GM12878 (cell line): ENCODE results near the gene TMEM163. TPM values are rescaled to one million over a fixed set of nuclear protein-coding genes. Genes with fewer than 3 reads are reported as not detected.
A peak's percentile ranks its signal among the peaks of the same experiment; 100 is the strongest.
"Not testable (repeated sequence)": the region's sequence is repeated elsewhere in the genome, so short reads cannot be mapped to it uniquely, and the experiment has no call there.

Source experiments
- ATAC-seq: fragments of 200-7000 bp; cut with Tn5 transposase; 3 replicates; pipeline ENCODE4 v1.9.1; 2020; ENCODE audit warnings: mild to moderate bottlenecking, moderate library complexity
- BruUV-seq: library from RNA; stranded (reverse); fragments of 400-500 nt; replicated peaks from 2 replicates; lab custom pipeline; 2021; lab: Mats Ljungman, UMichigan
- CTCF ChIA-PET: fragments of 300-600 bp; sonication (Branson Sonifier 250); formaldehyde crosslinking; extraction: SDS; loops from one replicate; lab custom pipeline; 2021; ENCODE audit warnings: inconsistent platforms; lab: Yijun Ruan, JAX
- POLR2A ChIA-PET: fragments of 350-600 bp; formaldehyde crosslinking; extraction: SDS; loops from one replicate; lab custom pipeline; 2021; ENCODE audit warnings: inconsistent platforms; lab: Charles Lee
- RAD21 ChIA-PET: fragments of 300-600 bp; sonication (Branson Sonifier 250); formaldehyde crosslinking; loops from one replicate; lab custom pipeline; 2023; ENCODE audit warnings: antibody characterized with exemption; ENCODE audit not compliant: unreplicated experiment; lab: Charles Lee
- SMC1A ChIA-PET: fragments of 300-600 bp; sonication (Branson Sonifier 250); formaldehyde crosslinking; loops from one replicate; lab custom pipeline; 2023; ENCODE audit not compliant: unreplicated experiment, uncharacterized antibody; lab: Charles Lee
- DNase-seq: peaks from one replicate; pipeline ENCODE4 v3.0.0-alpha.2; 2011; ENCODE audit warnings: low read depth, low spot score
- FAIRE-seq: peaks from 3 replicates; lab custom pipeline; 2011; peaks lifted over from hg19 to GRCh38; lab: Jason Lieb, UNC
- H2AFZ ChIP-seq: 2 replicates; pipeline ENCODE4 v1.6.0; 2011; ENCODE audit warnings: low read depth, low read length, control low read depth; ENCODE audit not compliant: control insufficient read depth
- H3K27ac ChIP-seq: 2 replicates; pipeline ENCODE4 v1.5.1; 2011; ENCODE audit warnings: control low read depth; ENCODE audit not compliant: control insufficient read depth, insufficient read depth
- H3K27me3 ChIP-seq, 2 experiments: replicated peaks in 1 of 2; 2 replicates each; pipeline versions ENCODE4 v1.6.0 to v1.6.1; 2011; ENCODE audit warnings: low read length in 1 of 2; ENCODE audit not compliant: control insufficient read depth in 2 of 2, insufficient read depth in 2 of 2
- H3K36me3 ChIP-seq, 2 experiments: 2 replicates each; pipeline ENCODE4 v1.5.1; 2011; ENCODE audit warnings: low read length in 1 of 2; ENCODE audit not compliant: control insufficient read depth in 2 of 2, insufficient read depth in 2 of 2
- H3K4me1 ChIP-seq: 2 replicates; pipeline ENCODE4 v1.6.1; 2011; ENCODE audit warnings: mild to moderate bottlenecking, low read length, moderate library complexity, mixed read lengths; ENCODE audit not compliant: control insufficient read depth, insufficient read depth
- H3K4me2 ChIP-seq: 2 replicates; pipeline ENCODE4 v1.6.0; 2011; ENCODE audit warnings: control low read depth; ENCODE audit not compliant: control insufficient read depth, insufficient read depth
- H3K4me3 ChIP-seq: fragments of 200-600 bp; sonication (generic); 2 replicates; pipeline ENCODE4 v1.5.1; 2016
- H3K79me2 ChIP-seq: 2 replicates; pipeline ENCODE4 v1.6.0; 2011; ENCODE audit warnings: low read length; ENCODE audit not compliant: control insufficient read depth, insufficient read depth
- H3K9ac ChIP-seq: 2 replicates; pipeline ENCODE4 v1.8.0; 2011; ENCODE audit warnings: low read length, control low read depth, mixed read lengths; ENCODE audit not compliant: control insufficient read depth, insufficient read depth
- H3K9me3 ChIP-seq: replicated peaks from 3 replicates; pipeline ENCODE4 v1.5.1; 2011; ENCODE audit warnings: mild to moderate bottlenecking, low read length; ENCODE audit not compliant: control insufficient read depth, insufficient read depth
- H4K20me1 ChIP-seq: 2 replicates; pipeline ENCODE4 v1.6.0; 2011; ENCODE audit not compliant: control insufficient read depth, insufficient read depth
- CTCF ChIP-seq, 3 experiments: IDR thresholded peaks in 2 of 3; conservative IDR thresholded peaks in 1 of 3; 2 replicates each; pipeline ENCODE4 v1.5.1; 2011; ENCODE audit warnings: low read depth in 3 of 3, low read length in 3 of 3, mild to moderate bottlenecking in 3 of 3, control low read depth in 2 of 3, moderate library complexity in 2 of 3, inconsistent platforms in 1 of 3, mixed read lengths in 1 of 3; ENCODE audit not compliant: control insufficient read depth in 2 of 3, insufficient read depth in 1 of 3; ENCODE audit errors: extremely low read depth in 1 of 3
- FOXM1 ChIP-seq: IDR thresholded peaks from 2 replicates; pipeline ENCODE4 v1.6.1; 2012; ENCODE audit warnings: low read depth, mild to moderate bottlenecking, inconsistent platforms, low read length, moderate library complexity
- IRF3 ChIP-seq: fragments of 450-650 bp; IDR thresholded peaks from 2 replicates; pipeline ENCODE4 v1.6.1; 2014; ENCODE audit warnings: mild to moderate bottlenecking
- LARP7 ChIP-seq: fragments of 450-650 bp; IDR thresholded peaks from 2 replicates; pipeline ENCODE4 v1.6.1; 2017; ENCODE audit warnings: mild to moderate bottlenecking
- RAD21 ChIP-seq: IDR thresholded peaks from 2 replicates; pipeline ENCODE4 v1.6.1; 2011; ENCODE audit warnings: mild to moderate bottlenecking, low read depth, low read length, moderate library complexity; ENCODE audit not compliant: insufficient read depth
- TBL1XR1 ChIP-seq: IDR thresholded peaks from 2 replicates; pipeline ENCODE4 v1.6.1; 2012; ENCODE audit warnings: low read depth, low read length, improper control_type of control experiment
- TCF7 ChIP-seq: IDR thresholded peaks from 2 replicates; pipeline ENCODE4 v1.6.1; 2014; ENCODE audit warnings: antibody characterized with exemption, borderline replicate concordance
- WGBS: methylation state at CpG from one replicate; pipeline ENCODE4 v1.1.6; 2016; ENCODE audit warnings: low lambda C conversion rate; ENCODE audit not compliant: insufficient replicate concordance, insufficient coverage; ENCODE audit errors: missing lambda C conversion rate; 5-methylcytosine and 5-hydroxymethylcytosine counted together
- in situ Hi-C: fragments of 300-500 bp; cut with MboI; formaldehyde crosslinking; loops from 9 replicates; pipeline ENCODE4 v1.14.3; 2018; ENCODE audit warnings: mixed read lengths
- intact Hi-C: fragments of 100-400 bp; cut with micrococcal nuclease; formaldehyde crosslinking; loops from one replicate; pipeline ENCODE4 v1.14.2; 2022; ENCODE audit not compliant: unreplicated experiment
- polyA plus RNA-seq, 11 experiments: library from polyadenylated mRNA; depleted of rRNA in 4 of 11; unstranded in 6 of 11; stranded (reverse) in 5 of 11; fragments of >200 nt; fragmentation: Nextera tagmentation in 4 of 11; fragmentation: Illumina TruSeq in 1 of 11; extraction: Ambion mirVana in 4 of 11; extraction: Trizol in 1 of 11; gene quantifications; 1 replicate in 1 of 11; 2 replicates in 10 of 11; pipeline versions ENCODE4 v1.2.1 to v1.2.3, GENCODE V29; 2011 to 2016; ENCODE audit warnings: inconsistent platforms in 2 of 11, missing spikeins in 2 of 11, low read depth in 1 of 11
- total RNA-seq, 4 experiments: library from RNA; depleted of rRNA in 3 of 4; stranded (reverse); fragments of >200 nt in 3 of 4; fragmentation: Illumina TruSeq in 1 of 4; extraction: Trizol in 1 of 4; gene quantifications; 2 replicates each; pipeline versions ENCODE4 v1.2.1 to v1.2.3, GENCODE V29; 2013 to 2021

The TMEM163 gene
- total and polyA plus RNA-seq, 10 of the 15 experiments (the other 5 are each of a cell fraction or from before 2014, with no cell fraction given), result 0.05 to 0.11 (median 0.07) TPM; not detected in 4

GRCh38 chr2:134657650-134658250 is 61.0 kb downstream of the TMEM163 start:
- H3K79me2 ChIP-seq, result no peaks in the 10 kb centered on the region
- H3K36me3 ChIP-seq, result no peaks in the 10 kb centered on the region
- POLR2A ChIA-PET, result no interaction called here
- H3K27me3 ChIP-seq, result no peaks in the 10 kb centered on the region
- H2AFZ ChIP-seq, result no peak overlapping the region
- H3K4me3 ChIP-seq, result no peak overlapping the region
- no peak overlapping the region for H3K4me2 ChIP-seq
- no peak overlapping the region for H3K27ac ChIP-seq
- ATAC-seq, result no peak
- no peaks in the 10 kb centered on the region for H3K9me3 ChIP-seq
- TF ChIP-seq TCF7 (no peak), FOXM1 (no peak), LARP7 (no peak), RAD21 (peak; percentile 34; the same call in 1 of the 2 replicates), TBL1XR1 (no peak), IRF3 (no peak), CTCF (IDR thresholded peaks at IDR 0.05 in 2 of 3, conservative IDR thresholded peaks at IDR 0.05 in 1 of 3; ENCODE audit: control insufficient read depth in 2 of 3, extremely low read depth in 1 of 3, insufficient read depth in 1 of 3, low read depth in 3 of 3, low read length in 3 of 3) (peak; percentile 14 to 35 (median 33); a peak in 3 of 6 replicates)
- FAIRE-seq, result no peak
- CTCF ChIA-PET, result interaction anchor here (0.9 to 1.2 kb wide), 4 partner anchors 8 to 236 kb away, joined by 3 to 4 read pairs (median 3); no protein-coding TSS in a partner anchor
- no TSS peak for BruUV-seq
- H3K4me1 ChIP-seq, result no peaks in the 10 kb centered on the region
- no peak for DNase-seq
- in situ Hi-C loops, result no loop called here
- intact Hi-C loops, result no loop called here
- H3K9ac ChIP-seq, result no peak overlapping the region
- H4K20me1 ChIP-seq, result no peaks in the 10 kb centered on the region
- WGBS, result 55% methylated on average over 12 of the region's 12 CpGs
- SMC1A ChIA-PET, result no interaction called here
- RAD21 ChIA-PET, result no interaction called here

- 74% methylated on average over 4 of the region's 15 CpGs for WGBS
- BruUV-seq, H3K4me1 ChIP-seq, POLR2A ChIA-PET, DNase-seq, H3K4me3 ChIP-seq, in situ Hi-C loops, H2AFZ ChIP-seq, FAIRE-seq, H3K9ac ChIP-seq, H3K4me2 ChIP-seq, RAD21 ChIA-PET, H4K20me1 ChIP-seq, H3K79me2 ChIP-seq, intact Hi-C loops, H3K27me3 ChIP-seq, H3K9me3 ChIP-seq, H3K27ac ChIP-seq, ATAC-seq, H3K36me3 ChIP-seq: not testable (repeated sequence)
- CTCF ChIA-PET, result interaction anchor here (0.8 to 0.9 kb wide), 2 partner anchors 10 to 237 kb away, joined by 3 read pairs; no protein-coding TSS in a partner anchor
- SMC1A ChIA-PET, result interaction anchor here (0.6 kb wide), 1 partner anchor 40 kb away, joined by 3 read pairs; no protein-coding TSS in a partner anchor
Measured at GRCh38 chr2:134656391-134656790, 62.4 kb downstream of the TMEM163 start.
